Rectal smooth muscle tissue (tissue), 1 donor: ENCODE results near the gene IGSF5.
"Not testable (repeated sequence)": the region's sequence is repeated elsewhere in the genome, so short reads cannot be mapped to it uniquely, and the experiment has no call there.

Experiments used
- H3K27ac ChIP-seq: one replicate; pipeline ENCODE4 v1.7.0; 2013; ENCODE audit warnings: low read depth, low read length, inconsistent platforms
- H3K27me3 ChIP-seq: one replicate; pipeline ENCODE4 v1.7.0; 2013; ENCODE audit warnings: low read length; ENCODE audit not compliant: control insufficient read depth, insufficient read depth
- H3K36me3 ChIP-seq: one replicate; pipeline ENCODE4 v1.7.0; 2013; ENCODE audit warnings: low read length; ENCODE audit not compliant: control insufficient read depth, insufficient read depth
- H3K4me1 ChIP-seq: one replicate; pipeline ENCODE4 v1.7.0; 2013; ENCODE audit warnings: low read length; ENCODE audit not compliant: control insufficient read depth, insufficient read depth
- H3K4me3 ChIP-seq: one replicate; pipeline ENCODE4 v1.7.0; 2013; ENCODE audit warnings: low read length
- H3K9ac ChIP-seq: one replicate; pipeline ENCODE4 v1.7.0; 2013; ENCODE audit warnings: low read length

IGSF5 gene

DNA sequence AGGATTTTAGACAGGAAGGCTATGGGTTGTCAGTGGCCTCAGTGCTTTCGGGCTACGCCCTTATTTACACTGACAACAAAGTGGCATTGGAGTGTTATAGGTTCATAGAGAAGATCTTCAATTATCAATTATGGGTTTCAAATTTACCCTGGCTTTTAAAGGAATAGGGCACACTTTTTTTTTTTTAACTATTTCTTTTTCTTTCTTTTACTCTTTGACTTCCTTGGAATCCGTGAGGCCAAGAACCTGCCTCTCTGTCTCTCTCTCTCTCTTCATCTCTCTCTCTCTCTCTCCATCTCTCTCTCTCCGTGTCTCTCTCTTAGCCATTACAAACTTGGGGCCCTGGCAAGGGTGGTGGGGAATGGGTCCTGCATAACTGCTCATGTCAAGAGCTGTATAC lies at the start of gene IGSF5:
IGSF5 (plus strand) TSS at position 301 of the 400 bp plus-strand sequence. CDS start 327 bp downstream, outside the sequence.
- not testable (repeated sequence) for H3K36me3 ChIP-seq, H3K27me3 ChIP-seq, H3K27ac ChIP-seq, H3K9ac ChIP-seq, H3K4me3 ChIP-seq, H3K4me1 ChIP-seq

DNA sequence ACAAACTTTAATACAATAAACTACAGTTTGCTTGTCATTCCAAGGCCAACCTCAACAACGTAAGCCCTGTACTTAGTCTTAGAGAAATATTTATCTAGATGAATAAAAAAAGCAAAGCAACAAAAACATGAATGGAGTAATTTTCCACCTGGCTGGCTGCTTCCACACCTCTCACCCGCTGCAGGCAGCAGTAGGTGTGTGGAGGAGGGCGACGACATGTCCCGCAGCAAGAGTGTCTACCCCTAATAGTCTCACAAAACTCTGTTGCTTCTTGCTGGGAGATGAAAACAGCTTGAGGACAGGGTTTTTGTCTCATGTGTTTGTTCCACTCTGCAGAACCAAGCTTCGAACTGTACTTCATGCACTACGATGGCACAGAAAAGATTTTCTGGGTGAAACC lies 48.8 kb upstream of the IGSF5 start:
- Histone ChIP-seq H3K4me1 (no peaks in the 10 kb centered on the region), H3K27me3 (no peaks in the 10 kb centered on the region), H3K36me3 (no peaks in the 10 kb centered on the region), H3K27ac (no peak overlapping the region), H3K4me3 (no peak overlapping the region), H3K9ac (no peak overlapping the region)

GRCh38 chr21:39696618-39697017 lies 48.4 kb upstream of the IGSF5 start:
- H3K27me3 ChIP-seq: no peaks in the 10 kb centered on the region
- H3K36me3 ChIP-seq: no peaks in the 10 kb centered on the region
- H3K27ac ChIP-seq: no peak overlapping the region
- no peak overlapping the region for H3K4me3 ChIP-seq
- no peaks in the 10 kb centered on the region for H3K4me1 ChIP-seq
- no peak overlapping the region for H3K9ac ChIP-seq

GRCh38 chr21:39700318-39700717 lies 44.7 kb upstream of the IGSF5 start:
- H3K9ac ChIP-seq: no peak overlapping the region
- no peaks in the 10 kb centered on the region for H3K4me1 ChIP-seq
- H3K4me3 ChIP-seq: no peak overlapping the region
- H3K27ac ChIP-seq: no peak overlapping the region
- no peaks in the 10 kb centered on the region for H3K27me3 ChIP-seq
- H3K36me3 ChIP-seq: no peaks in the 10 kb centered on the region

DNA sequence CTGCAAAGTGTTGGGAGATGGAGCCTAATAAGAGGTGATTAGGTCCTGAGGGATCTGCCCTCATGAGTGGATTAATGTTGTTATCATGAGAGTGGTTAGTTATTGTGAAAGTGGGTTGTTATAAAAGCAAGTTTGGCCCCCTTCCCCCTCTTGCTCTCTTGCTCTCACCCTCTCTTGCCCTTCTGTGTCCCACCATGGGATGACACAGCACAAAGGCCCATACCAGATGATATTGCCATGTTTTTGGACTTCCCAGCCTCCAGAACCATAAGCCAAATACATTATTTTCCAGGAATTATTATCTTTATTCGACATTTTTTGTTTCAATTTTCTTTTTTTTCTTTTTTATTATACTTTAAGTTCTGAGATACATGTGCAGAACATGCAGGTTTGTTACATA lies 41.4 kb upstream of the IGSF5 start:
- Histone ChIP-seq H3K27ac (no peak overlapping the region), H3K27me3 (no peaks in the 10 kb centered on the region), H3K4me1 (no peaks in the 10 kb centered on the region), H3K9ac (no peak overlapping the region), H3K36me3 (no peaks in the 10 kb centered on the region), H3K4me3 (no peak overlapping the region)

- Histone ChIP-seq H3K27ac (no peak overlapping the region), H3K4me3 (no peak overlapping the region), H3K9ac (no peak overlapping the region), H3K36me3 (no peaks in the 10 kb centered on the region), H3K4me1 (no peaks in the 10 kb centered on the region), H3K27me3 (no peaks in the 10 kb centered on the region)
These were observed 39.1 kb upstream of the IGSF5 start for GRCh38 chr21:39705849-39706248.

- H3K4me1 ChIP-seq: no peaks in the 10 kb centered on the region
- H3K27ac ChIP-seq: no peak overlapping the region
- no peaks in the 10 kb centered on the region for H3K36me3 ChIP-seq
- no peak overlapping the region for H3K4me3 ChIP-seq
- H3K9ac ChIP-seq: no peak overlapping the region
- no peaks in the 10 kb centered on the region for H3K27me3 ChIP-seq
These were observed 37.7 kb upstream of the IGSF5 start for GRCh38 chr21:39707316-39707715.

DNA sequence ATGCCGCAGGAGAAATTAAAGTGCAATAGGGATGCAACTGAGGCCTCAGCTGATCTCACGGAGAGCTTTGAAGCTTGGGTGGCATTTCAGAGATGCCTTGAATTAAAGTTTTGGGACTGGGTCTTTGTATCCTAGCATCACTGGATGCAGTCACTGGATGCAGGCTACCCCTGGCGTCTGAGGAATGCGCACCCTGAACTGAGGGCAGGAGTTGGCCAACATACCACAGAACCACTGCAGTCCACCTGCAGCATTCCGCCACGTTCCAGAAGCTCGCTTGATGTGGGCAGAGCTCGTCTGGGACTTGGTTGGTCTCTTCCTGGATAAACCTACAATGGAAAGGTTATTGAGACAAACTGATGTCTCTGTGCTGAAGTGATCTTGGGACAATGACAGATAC lies 34.1 kb upstream of the IGSF5 start:
- H3K36me3 ChIP-seq: no peaks in the 10 kb centered on the region
- H3K27ac ChIP-seq: no peak overlapping the region
- no peaks in the 10 kb centered on the region for H3K4me1 ChIP-seq
- H3K4me3 ChIP-seq: no peak overlapping the region
- H3K27me3 ChIP-seq: no peaks in the 10 kb centered on the region
- no peak overlapping the region for H3K9ac ChIP-seq

GRCh38 chr21:39712273-39712672 lies 32.7 kb upstream of the IGSF5 start:
- H3K4me1 ChIP-seq: no peaks in the 10 kb centered on the region
- no peaks in the 10 kb centered on the region for H3K27me3 ChIP-seq
- no peak overlapping the region for H3K4me3 ChIP-seq
- no peak overlapping the region for H3K27ac ChIP-seq
- no peaks in the 10 kb centered on the region for H3K36me3 ChIP-seq
- no peak overlapping the region for H3K9ac ChIP-seq

- no peaks in the 10 kb centered on the region for H3K27me3 ChIP-seq
- H3K4me3 ChIP-seq: no peak overlapping the region
- H3K36me3 ChIP-seq: no peaks in the 10 kb centered on the region
- H3K9ac ChIP-seq: no peak overlapping the region
- H3K4me1 ChIP-seq: no peaks in the 10 kb centered on the region
- H3K27ac ChIP-seq: no peak overlapping the region
These were observed 32.0 kb upstream of the IGSF5 start for GRCh38 chr21:39712976-39713375.

GRCh38 chr21:39713905-39714304 lies 31.1 kb upstream of the IGSF5 start:
- Histone ChIP-seq H3K27ac (no peak overlapping the region), H3K4me1 (no peaks in the 10 kb centered on the region), H3K9ac (no peak overlapping the region), H3K36me3 (no peaks in the 10 kb centered on the region), H3K4me3 (no peak overlapping the region), H3K27me3 (no peaks in the 10 kb centered on the region)

DNA sequence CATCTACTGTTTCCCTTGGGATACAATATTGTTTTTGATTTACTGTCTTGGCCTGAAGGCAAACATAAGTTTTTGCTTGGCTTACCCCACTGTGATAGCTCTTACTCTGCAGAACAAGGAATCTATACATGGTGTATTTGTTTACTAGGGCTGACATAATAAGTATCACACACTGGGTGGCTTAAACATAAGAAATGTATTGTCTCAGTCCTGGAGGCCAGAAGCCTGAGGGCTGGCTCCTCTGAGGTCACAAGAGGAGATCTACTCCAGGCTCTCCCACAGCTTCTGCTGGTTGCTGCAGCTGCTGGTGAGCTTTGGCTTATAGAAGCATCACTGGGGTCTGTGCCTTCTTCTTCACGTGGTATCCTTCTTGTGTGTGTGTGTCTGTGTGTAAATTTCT lies 30.7 kb upstream of the IGSF5 start:
- Histone ChIP-seq H3K4me1 (no peaks in the 10 kb centered on the region), H3K36me3 (no peaks in the 10 kb centered on the region), H3K9ac (no peak overlapping the region), H3K27ac (no peak overlapping the region), H3K4me3 (no peak overlapping the region), H3K27me3 (no peaks in the 10 kb centered on the region)

DNA sequence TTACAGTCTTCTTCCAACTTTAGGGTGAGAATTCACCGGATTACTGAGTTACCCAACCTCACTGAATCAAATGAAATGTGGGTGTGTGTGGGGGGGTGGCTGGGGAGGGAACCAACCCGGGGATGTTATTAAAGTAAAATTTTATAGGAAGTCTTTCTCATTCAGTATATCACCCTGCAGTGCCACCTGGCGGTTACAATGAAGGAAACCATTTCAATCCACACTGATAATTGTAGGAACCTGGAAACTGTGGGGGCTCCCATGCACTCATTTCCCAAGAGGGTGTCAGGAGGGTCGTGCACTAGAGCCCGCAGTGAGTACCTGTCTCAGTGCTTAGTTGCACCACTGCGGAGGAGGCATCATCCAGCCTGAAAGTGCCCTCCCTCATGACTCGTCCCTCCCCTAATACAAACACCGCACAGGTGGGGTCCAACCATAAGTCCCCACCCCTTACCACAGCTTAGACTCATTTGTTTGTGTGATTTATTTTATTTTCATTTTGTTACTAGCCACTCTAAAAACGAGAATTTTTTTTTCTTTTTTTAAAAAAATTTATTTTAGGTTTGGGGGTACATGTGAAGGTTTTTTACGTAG lies 29.1 kb upstream of the IGSF5 start:
- Histone ChIP-seq H3K27ac (no peak overlapping the region), H3K36me3 (no peaks in the 10 kb centered on the region), H3K4me3 (no peak overlapping the region), H3K4me1 (no peaks in the 10 kb centered on the region), H3K9ac (no peak overlapping the region), H3K27me3 (no peaks in the 10 kb centered on the region)
